Panc1 (cell line): Measurements from ENCODE around the gene LLGL1. TPM values are rescaled to one million over a fixed set of nuclear protein-coding genes. Genes with fewer than 3 reads are reported as not detected.

ENCODE experiments used
- ATAC-seq: fragments of 200-7000 bp; cut with Tn5 transposase; 2 replicates; pipeline ENCODE4 v1.9.1; 2020; ENCODE audit warnings: mild to moderate bottlenecking, moderate library complexity
- BruUV-seq: library from RNA; stranded (reverse); fragments of 400-500 nt; replicated peaks from 2 replicates; lab custom pipeline; 2021; lab: Mats Ljungman, UMichigan
- CTCF ChIA-PET: fragments of 300-600 bp; sonication (Branson Sonifier 250); formaldehyde crosslinking; loops from one replicate; lab custom pipeline; 2022; ENCODE audit warnings: antibody characterized with exemption; lab: Charles Lee
- POLR2A ChIA-PET: fragments of 300-600 bp; sonication (Branson Sonifier 250); formaldehyde crosslinking; loops from one replicate; lab custom pipeline; 2022; ENCODE audit warnings: antibody characterized with exemption; lab: Charles Lee
- DNase-seq: peaks from one replicate; pipeline ENCODE4 v3.0.0-alpha.2; 2010; ENCODE audit warnings: low read depth, low spot score
- H3K27ac ChIP-seq: 2 replicates; pipeline ENCODE4 v1.5.1; 2011; ENCODE audit warnings: mild to moderate bottlenecking, low read length, inconsistent platforms
- H3K27me3 ChIP-seq: fragments of 200-500 bp; sonication (Bioruptor generic); 2 replicates; pipeline ENCODE4 v1.6.0; 2014; ENCODE audit warnings: low read length, inconsistent platforms; ENCODE audit not compliant: control insufficient read depth, insufficient read depth
- H3K36me3 ChIP-seq: fragments of 200-500 bp; sonication (Bioruptor generic); 2 replicates; pipeline ENCODE4 v1.5.1; 2014; ENCODE audit warnings: inconsistent platforms, mild to moderate bottlenecking, low read length, moderate library complexity; ENCODE audit not compliant: control insufficient read depth, insufficient read depth
- H3K4me1 ChIP-seq: 2 replicates; pipeline ENCODE4 v1.5.1; 2011; ENCODE audit warnings: inconsistent platforms, mild to moderate bottlenecking, low read length, moderate library complexity; ENCODE audit not compliant: control insufficient read depth, insufficient read depth
- H3K4me3 ChIP-seq, 2 experiments: 2 replicates each; pipeline ENCODE4 v1.5.1; 2011 to 2012; ENCODE audit warnings: low read depth in 2 of 2, low read length in 2 of 2, mild to moderate bottlenecking in 2 of 2, inconsistent platforms in 1 of 2, moderate library complexity in 1 of 2
- H3K9me3 ChIP-seq: fragments of 200-500 bp; sonication (Bioruptor generic); 2 replicates; pipeline ENCODE4 v1.5.1; 2014; ENCODE audit warnings: low read depth, mild to moderate bottlenecking, inconsistent platforms, low read length, moderate library complexity; ENCODE audit not compliant: control insufficient read depth, insufficient read depth
- CTCF ChIP-seq: fragments of 450-650 bp; IDR thresholded peaks from 2 replicates; pipeline ENCODE4 v1.5.1; 2017; ENCODE audit warnings: mild to moderate bottlenecking
- POLR2AphosphoS5 ChIP-seq: IDR thresholded peaks from 2 replicates; pipeline ENCODE4 v1.6.1; 2012; ENCODE audit warnings: mild to moderate bottlenecking, low read depth, low read length, moderate library complexity
- REST ChIP-seq, 2 experiments: IDR thresholded peaks; 2 replicates each; pipeline ENCODE4 v1.6.1; 2011 to 2012; ENCODE audit warnings: low read depth in 2 of 2, control low read depth in 1 of 2, low read length in 1 of 2, mild to moderate bottlenecking in 1 of 2, moderate library complexity in 1 of 2; ENCODE audit not compliant: insufficient read depth in 1 of 2
- SIN3A ChIP-seq: IDR thresholded peaks from 2 replicates; pipeline ENCODE4 v1.6.1; 2012; ENCODE audit warnings: low read depth, mild to moderate bottlenecking, low read length, moderate library complexity, borderline replicate concordance; ENCODE audit not compliant: insufficient read depth
- TCF7L2 ChIP-seq: IDR thresholded peaks from 2 replicates; pipeline ENCODE4 v1.6.1; 2011; ENCODE audit warnings: mild to moderate bottlenecking, low read depth, low read length, inconsistent platforms
- in situ Hi-C: cut with HindIII; loops from 2 replicates; pipeline ENCODE4 v1.10.0; 2016; ENCODE audit warnings: low sequenced_read_pairs, low pct_unique_long_range_greater_than_20kb
- intact Hi-C: fragments of 100-400 bp; cut with micrococcal nuclease; formaldehyde crosslinking; loops from one replicate; pipeline ENCODE4 v1.10.0; 2022; ENCODE audit not compliant: unreplicated experiment
- total RNA-seq: library from RNA; stranded (reverse); gene quantifications from one replicate; pipeline ENCODE4 v1.2.1, GENCODE V29; 2021; ENCODE audit not compliant: unreplicated experiment

The LLGL1 gene
- total RNA-seq, 1 experiment from 2014 or later = 18.4 TPM

GRCh38 chr17:18179804-18180203 is 45.6 kb upstream of the LLGL1 start:
- CTCF ChIA-PET = no interaction called here
- DNase-seq (no peak), ATAC-seq (no peak)
- Histone ChIP-seq H3K27me3 (no peaks in the 10 kb centered on the region), H3K27ac (no peak overlapping the region), H3K36me3 (no peaks in the 10 kb centered on the region), H3K9me3 (no peaks in the 10 kb centered on the region), H3K4me3 (no peak overlapping the region), H3K4me1 (peaks cover 13% of the 10 kb centered on the region)
- TF ChIP-seq CTCF (no peak), POLR2AphosphoS5 (no peak), SIN3A (no peak), REST (IDR thresholded peaks at IDR 0.05; ENCODE audit: insufficient read depth in 1 of 2, low read depth in 2 of 2, low read length in 1 of 2) (no peak), TCF7L2 (no peak)
- intact Hi-C loops = no loop called here
- POLR2A ChIA-PET = no interaction called here
- no TSS peak for BruUV-seq
- in situ Hi-C loops = no loop called here

GRCh38 chr17:18181358-18181757 is 44.1 kb upstream of the LLGL1 start:
- in situ Hi-C loops (no loop called here), intact Hi-C loops (no loop called here)
- Histone ChIP-seq H3K27ac (peak overlapping the region; percentile 86; the same call in 1 of the 2 replicates), H3K36me3 (no peaks in the 10 kb centered on the region), H3K9me3 (no peaks in the 10 kb centered on the region), H3K27me3 (no peaks in the 10 kb centered on the region), H3K4me3 (no peak overlapping the region), H3K4me1 (peaks cover 13% of the 10 kb centered on the region)
- POLR2A ChIA-PET = no interaction called here
- ATAC-seq (no peak), DNase-seq (no peak)
- CTCF ChIA-PET = no interaction called here
- TF ChIP-seq SIN3A (no peak), REST (IDR thresholded peaks at IDR 0.05; ENCODE audit: insufficient read depth in 1 of 2, low read depth in 2 of 2, low read length in 1 of 2) (no peak), POLR2AphosphoS5 (no peak), TCF7L2 (no peak), CTCF (no peak)
- no TSS peak for BruUV-seq
